ENCODE measurements around the gene OPTC.

GRCh38 chr1:203554071-203554470, 60.1 kb downstream of the OPTC start:
- TF ChIP-seq SP1 (IDR thresholded peaks at IDR 0.05; ENCODE audit: low read depth) (no peak), POLR2A (IDR thresholded peaks at IDR 0.05; ENCODE audit: borderline replicate concordance, extremely low read depth, insufficient read depth, insufficient read length) (no peak), POLR2AphosphoS5 (IDR thresholded peaks at IDR 0.05; ENCODE audit: low read depth, low read length) (no peak), ZNF274 (IDR thresholded peaks at IDR 0.05; ENCODE audit: low read depth, low read length) (no peak), EZH2 (IDR thresholded peaks at IDR 0.05) (no peak), SIN3A (IDR thresholded peaks at IDR 0.05; ENCODE audit: low read depth) (no peak), FOSL1 (IDR thresholded peaks at IDR 0.05; ENCODE audit: low read depth) (no peak), CEBPB (IDR thresholded peaks at IDR 0.05; ENCODE audit: low read depth) (no peak), YY1 (IDR thresholded peaks at IDR 0.05; ENCODE audit: extremely low read depth, insufficient replicate concordance, low read depth, low read length) (no peak), JUND (IDR thresholded peaks at IDR 0.05) (no peak), EZH2phosphoT487 (IDR thresholded peaks at IDR 0.05; ENCODE audit: borderline replicate concordance) (no peak)
- TF ChIP-seq, protein P1, sequence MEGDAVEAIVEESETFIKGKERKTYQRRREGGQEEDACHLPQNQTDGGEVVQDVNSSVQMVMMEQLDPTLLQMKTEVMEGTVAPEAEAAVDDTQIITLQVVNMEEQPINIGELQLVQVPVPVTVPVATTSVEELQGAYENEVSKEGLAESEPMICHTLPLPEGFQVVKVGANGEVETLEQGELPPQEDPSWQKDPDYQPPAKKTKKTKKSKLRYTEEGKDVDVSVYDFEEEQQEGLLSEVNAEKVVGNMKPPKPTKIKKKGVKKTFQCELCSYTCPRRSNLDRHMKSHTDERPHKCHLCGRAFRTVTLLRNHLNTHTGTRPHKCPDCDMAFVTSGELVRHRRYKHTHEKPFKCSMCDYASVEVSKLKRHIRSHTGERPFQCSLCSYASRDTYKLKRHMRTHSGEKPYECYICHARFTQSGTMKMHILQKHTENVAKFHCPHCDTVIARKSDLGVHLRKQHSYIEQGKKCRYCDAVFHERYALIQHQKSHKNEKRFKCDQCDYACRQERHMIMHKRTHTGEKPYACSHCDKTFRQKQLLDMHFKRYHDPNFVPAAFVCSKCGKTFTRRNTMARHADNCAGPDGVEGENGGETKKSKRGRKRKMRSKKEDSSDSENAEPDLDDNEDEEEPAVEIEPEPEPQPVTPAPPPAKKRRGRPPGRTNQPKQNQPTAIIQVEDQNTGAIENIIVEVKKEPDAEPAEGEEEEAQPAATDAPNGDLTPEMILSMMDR (IDR thresholded peaks at IDR 0.05 in 2 of 3, conservative IDR thresholded peaks at IDR 0.05 in 1 of 3; ENCODE audit: borderline replicate concordance in 1 of 3, insufficient read depth in 1 of 3, low read depth in 2 of 3, low read length in 2 of 3) = no peak
- TF ChIP-seq, protein P2, sequence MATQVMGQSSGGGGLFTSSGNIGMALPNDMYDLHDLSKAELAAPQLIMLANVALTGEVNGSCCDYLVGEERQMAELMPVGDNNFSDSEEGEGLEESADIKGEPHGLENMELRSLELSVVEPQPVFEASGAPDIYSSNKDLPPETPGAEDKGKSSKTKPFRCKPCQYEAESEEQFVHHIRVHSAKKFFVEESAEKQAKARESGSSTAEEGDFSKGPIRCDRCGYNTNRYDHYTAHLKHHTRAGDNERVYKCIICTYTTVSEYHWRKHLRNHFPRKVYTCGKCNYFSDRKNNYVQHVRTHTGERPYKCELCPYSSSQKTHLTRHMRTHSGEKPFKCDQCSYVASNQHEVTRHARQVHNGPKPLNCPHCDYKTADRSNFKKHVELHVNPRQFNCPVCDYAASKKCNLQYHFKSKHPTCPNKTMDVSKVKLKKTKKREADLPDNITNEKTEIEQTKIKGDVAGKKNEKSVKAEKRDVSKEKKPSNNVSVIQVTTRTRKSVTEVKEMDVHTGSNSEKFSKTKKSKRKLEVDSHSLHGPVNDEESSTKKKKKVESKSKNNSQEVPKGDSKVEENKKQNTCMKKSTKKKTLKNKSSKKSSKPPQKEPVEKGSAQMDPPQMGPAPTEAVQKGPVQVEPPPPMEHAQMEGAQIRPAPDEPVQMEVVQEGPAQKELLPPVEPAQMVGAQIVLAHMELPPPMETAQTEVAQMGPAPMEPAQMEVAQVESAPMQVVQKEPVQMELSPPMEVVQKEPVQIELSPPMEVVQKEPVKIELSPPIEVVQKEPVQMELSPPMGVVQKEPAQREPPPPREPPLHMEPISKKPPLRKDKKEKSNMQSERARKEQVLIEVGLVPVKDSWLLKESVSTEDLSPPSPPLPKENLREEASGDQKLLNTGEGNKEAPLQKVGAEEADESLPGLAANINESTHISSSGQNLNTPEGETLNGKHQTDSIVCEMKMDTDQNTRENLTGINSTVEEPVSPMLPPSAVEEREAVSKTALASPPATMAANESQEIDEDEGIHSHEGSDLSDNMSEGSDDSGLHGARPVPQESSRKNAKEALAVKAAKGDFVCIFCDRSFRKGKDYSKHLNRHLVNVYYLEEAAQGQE (IDR thresholded peaks at IDR 0.05; ENCODE audit: low read depth) = no peak
